AG09319 (cell line): ENCODE data around the gene CUX1.
"Not testable (repeated sequence)": the region's sequence is repeated elsewhere in the genome, so short reads cannot be mapped to it uniquely, and the experiment has no call there.

ENCODE experiments used
- DNase-seq: peaks from one replicate; pipeline ENCODE4 v3.0.0-alpha.2; 2010; ENCODE audit warnings: low read depth; ENCODE audit errors: extremely low read depth
- TF ChIP-seq, protein P1 (sequence below): IDR thresholded peaks from 2 replicates; pipeline ENCODE4 v1.5.1; 2011; ENCODE audit warnings: low read depth, mild to moderate bottlenecking, inconsistent platforms, low read length, moderate library complexity

CUX1 gene

GRCh38 chr7:101922631-101923601, 105.5 kb downstream of the CUX1 start:
- TF ChIP-seq, protein P1, sequence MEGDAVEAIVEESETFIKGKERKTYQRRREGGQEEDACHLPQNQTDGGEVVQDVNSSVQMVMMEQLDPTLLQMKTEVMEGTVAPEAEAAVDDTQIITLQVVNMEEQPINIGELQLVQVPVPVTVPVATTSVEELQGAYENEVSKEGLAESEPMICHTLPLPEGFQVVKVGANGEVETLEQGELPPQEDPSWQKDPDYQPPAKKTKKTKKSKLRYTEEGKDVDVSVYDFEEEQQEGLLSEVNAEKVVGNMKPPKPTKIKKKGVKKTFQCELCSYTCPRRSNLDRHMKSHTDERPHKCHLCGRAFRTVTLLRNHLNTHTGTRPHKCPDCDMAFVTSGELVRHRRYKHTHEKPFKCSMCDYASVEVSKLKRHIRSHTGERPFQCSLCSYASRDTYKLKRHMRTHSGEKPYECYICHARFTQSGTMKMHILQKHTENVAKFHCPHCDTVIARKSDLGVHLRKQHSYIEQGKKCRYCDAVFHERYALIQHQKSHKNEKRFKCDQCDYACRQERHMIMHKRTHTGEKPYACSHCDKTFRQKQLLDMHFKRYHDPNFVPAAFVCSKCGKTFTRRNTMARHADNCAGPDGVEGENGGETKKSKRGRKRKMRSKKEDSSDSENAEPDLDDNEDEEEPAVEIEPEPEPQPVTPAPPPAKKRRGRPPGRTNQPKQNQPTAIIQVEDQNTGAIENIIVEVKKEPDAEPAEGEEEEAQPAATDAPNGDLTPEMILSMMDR = no peak
- no peak for DNase-seq

GRCh38 chr7:101923602-101923985, 106.2 kb downstream of the CUX1 start:
- TF ChIP-seq, protein P1 = no peak
- no peak for DNase-seq

DNA sequence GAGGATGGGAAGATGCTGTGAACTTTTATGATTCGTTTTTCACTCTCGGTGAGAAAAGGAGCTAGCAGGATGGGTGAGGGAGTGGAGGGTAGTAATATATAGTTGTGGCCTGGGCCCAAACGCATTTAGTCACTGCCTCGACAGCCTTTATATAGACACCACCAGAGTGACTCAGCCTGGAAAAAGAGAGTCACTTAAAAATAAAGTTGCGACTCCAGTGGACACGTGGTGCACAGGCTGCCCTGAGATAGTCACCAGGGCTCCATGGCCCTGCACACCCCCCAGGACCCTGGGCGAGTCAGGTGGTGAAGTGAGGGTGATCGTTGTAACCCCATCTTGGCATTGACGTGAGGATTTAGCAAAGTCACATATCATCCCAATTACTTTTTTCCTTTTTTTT, 106.7 kb downstream of the CUX1 start:
- no peak for DNase-seq
- TF ChIP-seq, protein P1 = no peak

- DNase-seq = no peak
Measured at GRCh38 chr7:101926265-101926664, 108.8 kb downstream of the CUX1 start.

DNA sequence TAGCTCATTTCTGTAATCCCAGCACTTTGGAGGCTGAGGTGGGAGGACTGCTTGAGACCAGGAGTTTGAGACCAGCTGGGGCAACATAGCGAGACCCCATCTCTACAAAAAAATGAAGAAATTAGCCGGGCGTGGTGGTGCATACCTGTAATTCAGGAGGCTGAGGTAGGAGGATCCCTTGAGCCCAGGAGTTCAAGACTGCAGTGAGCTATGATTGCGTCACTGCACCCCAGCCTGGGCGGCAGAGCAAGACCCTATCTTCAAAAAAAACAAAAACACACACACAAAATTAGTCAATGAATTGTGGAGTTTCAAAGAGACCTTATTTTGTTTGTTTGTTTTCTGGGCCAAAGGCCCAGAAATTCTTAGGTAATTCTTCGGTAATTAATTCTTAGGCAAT, 110.0 kb downstream of the CUX1 start:
- TF ChIP-seq, protein P1 = no peak

More at GRCh38 chr7:101926265-101926664, 108.8 kb downstream of the CUX1 start:
- TF ChIP-seq, protein P1 = no peak

GRCh38 chr7:101927802-101928201, 110.4 kb downstream of the CUX1 start:
- TF ChIP-seq, protein P1 = no peak
- DNase-seq = no peak

More for the DNA sequence above, 110.0 kb downstream of the CUX1 start:
- no peak for DNase-seq

DNA sequence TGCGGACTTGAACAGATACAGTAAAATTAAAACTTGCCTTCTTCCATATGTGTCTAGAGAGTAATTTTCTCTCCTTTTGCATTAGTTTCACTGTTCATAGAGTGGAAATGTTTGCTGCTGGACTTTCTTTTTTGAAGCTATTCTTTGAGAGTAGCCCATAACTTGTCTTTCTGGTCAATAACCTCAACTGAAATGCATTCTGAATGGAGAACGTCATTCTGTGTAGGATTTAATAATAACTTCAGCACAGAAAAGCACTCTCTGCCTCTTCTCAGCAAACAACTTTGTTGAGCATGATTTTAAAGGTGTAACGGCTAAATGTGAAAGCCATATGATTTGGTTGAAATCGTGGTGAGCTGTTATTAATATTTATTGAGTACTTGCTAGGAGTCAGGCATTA, 111.8 kb downstream of the CUX1 start:
- no peak for DNase-seq
- TF ChIP-seq, protein P1 = no peak

DNA sequence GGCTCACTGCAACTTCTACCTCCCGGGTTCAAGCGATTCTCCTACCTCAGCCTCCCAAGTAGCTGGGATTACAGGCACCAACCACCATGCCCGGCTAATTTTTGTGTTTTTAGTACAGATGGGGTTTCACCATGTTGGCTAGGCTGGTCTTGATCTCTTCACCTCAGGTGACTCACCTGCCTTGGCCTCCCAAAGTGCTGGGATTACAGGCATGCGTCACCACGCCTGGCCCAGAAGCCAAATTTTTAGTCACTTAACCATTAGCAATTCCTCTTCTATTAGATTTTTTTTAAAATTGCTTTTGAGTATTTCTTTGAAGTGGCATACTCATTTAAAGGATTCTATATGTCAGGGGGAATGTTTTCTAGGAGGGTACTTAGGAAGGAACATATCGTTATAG, 112.5 kb downstream of the CUX1 start:
- DNase-seq = not testable (repeated sequence)
